ENCODE results near the gene SPATA9. TPM values are rescaled to one million over a fixed set of nuclear protein-coding genes. Genes with fewer than 3 reads are reported as not detected.

SPATA9 gene
- total RNA-seq, 1 donor from 2014 or later: not detected

DNA sequence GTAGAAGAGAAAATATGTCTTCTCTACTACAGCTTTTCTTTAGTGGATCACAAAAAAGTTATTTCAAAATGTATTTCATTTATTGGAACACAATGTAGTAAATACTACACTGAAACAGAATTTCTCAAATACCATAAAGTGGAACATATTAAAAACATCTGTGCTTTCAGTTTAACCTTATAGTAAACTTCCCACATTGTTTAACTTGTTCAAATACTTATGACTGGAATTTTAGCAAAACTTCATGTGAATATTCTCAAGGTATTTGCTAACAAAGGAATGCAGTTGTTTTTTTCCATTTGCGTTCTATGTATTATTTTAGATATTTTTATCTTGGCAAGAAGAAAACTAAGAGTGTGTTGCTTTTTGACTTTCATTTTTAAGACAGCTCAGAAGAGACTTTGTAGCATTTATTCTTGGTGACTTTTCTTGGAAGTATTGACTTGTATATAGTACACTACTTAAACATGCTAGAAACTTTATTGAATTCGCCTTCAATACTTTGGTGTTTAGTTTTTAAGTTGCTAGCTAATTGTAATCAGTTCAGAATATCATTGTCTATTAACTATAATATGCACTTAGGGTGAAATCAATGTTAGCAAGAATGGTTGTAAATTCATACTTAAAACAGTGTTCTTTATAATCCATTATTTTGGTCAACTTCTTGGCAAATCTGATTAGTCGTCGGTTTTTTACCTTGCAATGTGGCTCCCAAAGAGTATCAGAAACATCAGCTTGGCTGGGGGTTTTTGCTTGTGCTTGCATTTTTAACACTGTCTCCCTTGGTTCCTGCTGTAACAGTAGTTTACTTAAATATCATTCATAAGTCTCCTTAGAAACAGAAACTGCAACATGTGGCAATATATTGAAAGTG, 43.4 kb upstream of the SPATA9 start:
- intact Hi-C loops (cut with DNase I): no loop called here
- H3K4me1 ChIP-seq: peaks cover 26% of the 10 kb centered on the region
- no peaks in the 10 kb centered on the region for H3K9me3 ChIP-seq
- TF ChIP-seq, protein P1, sequence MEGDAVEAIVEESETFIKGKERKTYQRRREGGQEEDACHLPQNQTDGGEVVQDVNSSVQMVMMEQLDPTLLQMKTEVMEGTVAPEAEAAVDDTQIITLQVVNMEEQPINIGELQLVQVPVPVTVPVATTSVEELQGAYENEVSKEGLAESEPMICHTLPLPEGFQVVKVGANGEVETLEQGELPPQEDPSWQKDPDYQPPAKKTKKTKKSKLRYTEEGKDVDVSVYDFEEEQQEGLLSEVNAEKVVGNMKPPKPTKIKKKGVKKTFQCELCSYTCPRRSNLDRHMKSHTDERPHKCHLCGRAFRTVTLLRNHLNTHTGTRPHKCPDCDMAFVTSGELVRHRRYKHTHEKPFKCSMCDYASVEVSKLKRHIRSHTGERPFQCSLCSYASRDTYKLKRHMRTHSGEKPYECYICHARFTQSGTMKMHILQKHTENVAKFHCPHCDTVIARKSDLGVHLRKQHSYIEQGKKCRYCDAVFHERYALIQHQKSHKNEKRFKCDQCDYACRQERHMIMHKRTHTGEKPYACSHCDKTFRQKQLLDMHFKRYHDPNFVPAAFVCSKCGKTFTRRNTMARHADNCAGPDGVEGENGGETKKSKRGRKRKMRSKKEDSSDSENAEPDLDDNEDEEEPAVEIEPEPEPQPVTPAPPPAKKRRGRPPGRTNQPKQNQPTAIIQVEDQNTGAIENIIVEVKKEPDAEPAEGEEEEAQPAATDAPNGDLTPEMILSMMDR (IDR thresholded peaks at IDR 0.05): no peak
- no peak for ATAC-seq
- DNase-seq: no peak
- no peaks in the 10 kb centered on the region for H3K27me3 ChIP-seq (ENCODE audit: low read depth)
- H3K36me3 ChIP-seq: no peaks in the 10 kb centered on the region
- H3K4me3 ChIP-seq: no peak overlapping the region
- no peak overlapping the region for H3K27ac ChIP-seq

DNA sequence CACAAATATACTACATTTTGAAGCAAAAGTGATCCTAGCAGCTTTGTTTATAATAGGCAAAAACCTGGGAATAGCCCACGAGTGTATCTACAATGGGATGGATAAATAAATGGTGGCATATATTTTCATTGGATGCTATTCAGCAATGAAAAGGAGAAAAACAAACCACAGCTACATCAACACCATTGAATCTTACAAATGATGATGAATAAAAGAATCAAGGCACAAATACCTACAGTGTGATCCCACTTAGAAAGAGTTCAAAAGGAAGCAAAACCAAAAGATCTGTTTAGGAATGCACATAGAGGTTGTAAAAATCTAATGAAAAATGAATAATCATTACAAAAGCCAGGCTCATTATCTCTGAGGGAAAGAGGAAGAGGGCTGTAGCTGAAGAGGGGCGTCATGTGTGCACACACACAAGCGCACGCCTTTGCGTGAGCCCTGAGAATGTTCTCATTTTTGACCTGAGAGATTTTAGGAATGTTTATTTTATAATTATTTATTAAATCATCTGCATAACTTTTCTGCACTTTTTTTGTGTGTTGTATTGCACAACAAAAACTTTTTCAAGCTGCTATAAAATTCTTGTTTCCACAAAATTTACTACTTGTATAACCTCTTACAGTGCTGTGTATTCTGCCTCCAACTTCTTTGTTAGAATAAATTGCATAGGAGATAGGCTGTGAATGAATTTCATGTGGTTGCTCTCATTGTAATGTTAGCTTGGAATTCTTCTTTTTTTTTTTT, 42.5 kb upstream of the SPATA9 start:
- Histone ChIP-seq H3K27me3 (ENCODE audit: low read depth) (no peaks in the 10 kb centered on the region), H3K4me3 (no peak overlapping the region), H3K9me3 (no peaks in the 10 kb centered on the region), H3K4me1 (peaks cover 22% of the 10 kb centered on the region), H3K36me3 (no peaks in the 10 kb centered on the region), H3K27ac (no peak overlapping the region)
- intact Hi-C loops (cut with DNase I): no loop called here
- ATAC-seq (no peak), DNase-seq (no peak)
- TF ChIP-seq, protein P1 (IDR thresholded peaks at IDR 0.05): no peak

GRCh38 chr5:95723632-95724369, 41.0 kb upstream of the SPATA9 start:
- DNase-seq (no peak), ATAC-seq (no peak)
- Histone ChIP-seq H3K36me3 (no peaks in the 10 kb centered on the region), H3K4me1 (peaks cover 17% of the 10 kb centered on the region), H3K9me3 (no peaks in the 10 kb centered on the region), H3K27me3 (ENCODE audit: low read depth) (no peaks in the 10 kb centered on the region), H3K4me3 (no peak overlapping the region), H3K27ac (no peak overlapping the region)
- intact Hi-C loops (cut with DNase I): no loop called here
- TF ChIP-seq, protein P1 (IDR thresholded peaks at IDR 0.05): no peak

- Histone ChIP-seq H3K36me3 (no peaks in the 10 kb centered on the region), H3K27ac (no peak overlapping the region), H3K4me3 (no peak overlapping the region), H3K27me3 (ENCODE audit: low read depth) (no peaks in the 10 kb centered on the region), H3K4me1 (no peaks in the 10 kb centered on the region), H3K9me3 (no peaks in the 10 kb centered on the region)
- intact Hi-C loops (cut with DNase I): no loop called here
- ATAC-seq (no peak), DNase-seq (no peak)
- TF ChIP-seq, protein P1 (IDR thresholded peaks at IDR 0.05): no peak
These were observed 38.9 kb upstream of the SPATA9 start for GRCh38 chr5:95721582-95722295.
